Mesodermal cell (in vitro differentiated cells): ENCODE measurements around the gene MAGI1.

Source experiments
- H3K27ac ChIP-seq: 2 replicates; pipeline ENCODE4 v1.7.0; 2013; ENCODE audit warnings: mild to moderate bottlenecking, low read depth, low read length, moderate library complexity; ENCODE audit not compliant: severe bottlenecking
- H3K36me3 ChIP-seq: 2 replicates; pipeline ENCODE4 v1.7.1; 2013; ENCODE audit warnings: mild to moderate bottlenecking, low read length, moderate library complexity; ENCODE audit not compliant: control insufficient read depth, insufficient read depth
- H3K4me1 ChIP-seq: one replicate; pipeline ENCODE4 v1.7.1; 2013; ENCODE audit warnings: mild to moderate bottlenecking, low read length; ENCODE audit not compliant: insufficient read depth, control insufficient read depth, poor library complexity, severe bottlenecking
- H3K4me3 ChIP-seq: 2 replicates; pipeline ENCODE4 v1.7.0; 2013; ENCODE audit warnings: low read length, control low read depth, mild to moderate bottlenecking; ENCODE audit not compliant: insufficient read depth, poor library complexity, severe bottlenecking; ENCODE audit errors: extremely low read depth
- H3K9me3 ChIP-seq: 2 replicates; pipeline ENCODE4 v1.7.1; 2013; ENCODE audit warnings: mild to moderate bottlenecking, low read length, moderate library complexity; ENCODE audit not compliant: control insufficient read depth
- WGBS, 2 experiments: methylation state at CpG; one replicate each; pipeline ENCODE4 v1.1.5; 2013; ENCODE audit warnings: missing lambda C conversion rate in 2 of 2; ENCODE audit not compliant: insufficient coverage in 2 of 2; 5-methylcytosine and 5-hydroxymethylcytosine counted together

Gene MAGI1

GRCh38 chr3:66039590-66039887, 821 bp upstream of the MAGI1 start:
- no peaks in the 10 kb centered on the region for H3K9me3 ChIP-seq
- no peaks in the 10 kb centered on the region for H3K36me3 ChIP-seq
- WGBS, 2 experiments = 1 to 5% methylated on average over 13 to 18 of the region's 20 CpGs
- H3K4me3 ChIP-seq = peak overlapping the region; percentile 89
- peak overlapping the region; percentile 94 for H3K27ac ChIP-seq
- H3K4me1 ChIP-seq = peaks cover 14% of the 10 kb centered on the region

GRCh38 chr3:66038384-66038725, 363 bp downstream of the MAGI1 start:
- H3K36me3 ChIP-seq = no peaks in the 10 kb centered on the region
- peak overlapping the region; percentile 94 for H3K27ac ChIP-seq
- 0% methylated on average over 14 to 17 of the region's 25 CpGs for WGBS, 2 experiments
- peak overlapping the region; percentile 89 for H3K4me3 ChIP-seq
- H3K9me3 ChIP-seq = no peaks in the 10 kb centered on the region
- peaks cover 14% of the 10 kb centered on the region for H3K4me1 ChIP-seq

GRCh38 chr3:66037986-66038369, 740 bp downstream of the MAGI1 start:
- Histone ChIP-seq H3K9me3 (no peaks in the 10 kb centered on the region), H3K4me3 (peak overlapping the region; percentile 89), H3K27ac (peak overlapping the region; percentile 94), H3K36me3 (no peaks in the 10 kb centered on the region), H3K4me1 (peaks cover 14% of the 10 kb centered on the region)
- WGBS, 2 experiments = 0% methylated on average over 20 to 30 of the region's 31 CpGs

GRCh38 chr3:66037330-66037985, 1.3 kb downstream of the MAGI1 start:
- Histone ChIP-seq H3K36me3 (no peaks in the 10 kb centered on the region), H3K9me3 (no peaks in the 10 kb centered on the region), H3K27ac (peak overlapping the region; percentile 94), H3K4me1 (peaks cover 14% of the 10 kb centered on the region), H3K4me3 (peak overlapping the region; percentile 89)
- 0% methylated on average over 23 to 25 of the region's 33 CpGs for WGBS, 2 experiments

GRCh38 chr3:66036586-66037148, 2.1 kb downstream of the MAGI1 start:
- Histone ChIP-seq H3K36me3 (no peaks in the 10 kb centered on the region), H3K27ac (peak overlapping the region; percentile 50), H3K9me3 (no peaks in the 10 kb centered on the region), H3K4me3 (peak overlapping the region; percentile 89), H3K4me1 (peaks cover 14% of the 10 kb centered on the region)
- 0 to 6% methylated on average over 8 of the region's 9 CpGs for WGBS, 2 experiments

GRCh38 chr3:66035763-66036477, 2.8 kb downstream of the MAGI1 start:
- Histone ChIP-seq H3K27ac (peak overlapping the region; percentile 50), H3K4me3 (peak overlapping the region; percentile 89), H3K4me1 (peaks cover 14% of the 10 kb centered on the region), H3K9me3 (no peaks in the 10 kb centered on the region), H3K36me3 (no peaks in the 10 kb centered on the region)
- WGBS, 2 experiments = 32 to 40% methylated on average over 5 of the region's 5 CpGs

GRCh38 chr3:66033241-66034138, 5.2 kb downstream of the MAGI1 start:
- no peaks in the 10 kb centered on the region for H3K9me3 ChIP-seq
- peaks cover 13% of the 10 kb centered on the region for H3K4me1 ChIP-seq
- no peaks in the 10 kb centered on the region for H3K36me3 ChIP-seq
- H3K4me3 ChIP-seq = no peak overlapping the region
- no peak overlapping the region for H3K27ac ChIP-seq
- WGBS, 2 experiments = 67 to 100% methylated on average over 2 of the region's 3 CpGs

GRCh38 chr3:66031102-66031698, 7.5 kb downstream of the MAGI1 start:
- peaks cover 9% of the 10 kb centered on the region for H3K4me1 ChIP-seq
- H3K9me3 ChIP-seq = no peaks in the 10 kb centered on the region
- no peak overlapping the region for H3K4me3 ChIP-seq
- no peaks in the 10 kb centered on the region for H3K36me3 ChIP-seq
- 93 to 96% methylated on average over 4 of the region's 6 CpGs for WGBS, 2 experiments
- no peak overlapping the region for H3K27ac ChIP-seq

- H3K4me3 ChIP-seq = no peak overlapping the region
- H3K27ac ChIP-seq = no peak overlapping the region
- peaks cover 7% of the 10 kb centered on the region for H3K4me1 ChIP-seq
- no peaks in the 10 kb centered on the region for H3K9me3 ChIP-seq
- H3K36me3 ChIP-seq = no peaks in the 10 kb centered on the region
Observed at GRCh38 chr3:66029443-66029842, 9.3 kb downstream of the MAGI1 start.

GRCh38 chr3:66029014-66029413, 9.7 kb downstream of the MAGI1 start:
- Histone ChIP-seq H3K4me3 (no peak overlapping the region), H3K4me1 (peaks cover 7% of the 10 kb centered on the region), H3K9me3 (no peaks in the 10 kb centered on the region), H3K36me3 (no peaks in the 10 kb centered on the region), H3K27ac (no peak overlapping the region)
- 63 to 100% methylated on average over 1 of the region's 5 CpGs for WGBS, 2 experiments
